Measurements from ENCODE around the gene SCAANT1. TPM values are rescaled to one million over a fixed set of nuclear protein-coding genes. Genes with fewer than 3 reads are reported as not detected.

The SCAANT1 gene
- not detected for total RNA-seq
- polyA plus RNA-seq, result not detected
- long read RNA-seq, donor 1, result 0 reads
- long read RNA-seq, donor 2, partial matches to known transcripts, result 0 of 1 reads
- long read RNA-seq, donor 2, other reads (novel, unspliced or antisense), result 0 of 1 reads
- long read RNA-seq, donor 3, result 0 reads

DNA sequence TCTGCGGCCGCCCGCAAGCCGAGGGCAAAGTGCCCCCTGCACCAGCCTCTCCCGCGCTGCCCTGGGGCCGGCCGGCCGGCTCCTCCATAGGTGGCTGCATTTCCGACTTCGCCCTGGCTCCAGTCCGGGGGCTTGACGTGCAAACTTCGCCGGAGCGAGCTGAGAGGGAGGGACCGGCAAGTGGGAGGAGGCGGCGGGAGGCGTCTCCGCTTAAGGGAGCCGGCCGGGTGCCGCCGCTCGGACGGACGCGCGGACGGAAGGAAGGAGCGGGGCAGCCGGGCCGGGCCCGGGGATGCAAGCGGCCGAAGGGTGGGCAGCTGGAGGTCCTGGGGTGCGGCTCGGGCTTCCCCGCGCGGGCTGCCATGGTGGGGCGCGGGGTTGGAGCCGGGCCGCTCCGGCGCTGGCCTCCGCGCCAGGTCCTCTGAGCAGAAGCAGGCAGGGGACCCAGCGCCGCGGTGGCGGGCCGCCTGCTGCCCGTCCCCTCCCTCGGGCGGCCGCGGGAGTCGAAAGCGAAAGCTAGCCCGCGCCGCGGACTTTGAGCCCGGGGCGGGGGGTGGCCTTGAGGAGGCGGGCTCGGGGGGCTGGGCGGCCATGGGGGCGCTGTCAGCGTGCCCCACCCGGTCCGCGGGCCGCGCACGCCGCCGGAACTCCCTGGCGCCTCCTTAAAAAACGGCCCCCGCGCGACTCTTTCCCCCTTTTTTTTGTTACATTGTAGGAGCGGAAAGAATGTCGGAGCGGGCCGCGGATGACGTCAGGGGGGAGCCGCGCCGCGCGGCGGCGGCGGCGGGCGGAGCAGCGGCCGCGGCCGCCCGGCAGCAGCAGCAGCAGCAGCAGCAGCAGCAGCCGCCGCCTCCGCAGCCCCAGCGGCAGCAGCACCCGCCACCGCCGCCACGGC lies at the start of gene SCAANT1:
SCAANT1 (minus strand) TSS at position 511 of the 895 bp plus-strand sequence.
- Histone ChIP-seq H3K9me3 (no peaks in the 10 kb centered on the region), H3K4me3 (peak within 1 kb of the TSS; percentile 81), H3K4me1 (ENCODE audit: insufficient read depth) (peaks cover 5% of the 10 kb centered on the region), H3K27ac (peak within 1 kb of the TSS; percentile 96 to 100), H3K27me3 (no peaks in the 10 kb centered on the region), H3K36me3 (no peaks in the 10 kb centered on the region)
- 0 to 1% (median 1%) methylated on average over 81 to 115 of the region's 115 CpGs for WGBS, 3 donors
- intact Hi-C loops (cut with DNase I), result loop anchor here in 2 of 4 donors (5.0 to 10.0 kb wide), 3 partner anchors 50 to 1817 kb away; partner anchors contain the start of genes ATXN7 (in 1 of the 2) and THOC7 (in 1 of the 2)
- TF ChIP-seq POLR2A (IDR thresholded peaks at IDR 0.05) (peak; percentile 67), EP300 (IDR thresholded peaks at IDR 0.05) (no peak)
- TF ChIP-seq, protein P1, sequence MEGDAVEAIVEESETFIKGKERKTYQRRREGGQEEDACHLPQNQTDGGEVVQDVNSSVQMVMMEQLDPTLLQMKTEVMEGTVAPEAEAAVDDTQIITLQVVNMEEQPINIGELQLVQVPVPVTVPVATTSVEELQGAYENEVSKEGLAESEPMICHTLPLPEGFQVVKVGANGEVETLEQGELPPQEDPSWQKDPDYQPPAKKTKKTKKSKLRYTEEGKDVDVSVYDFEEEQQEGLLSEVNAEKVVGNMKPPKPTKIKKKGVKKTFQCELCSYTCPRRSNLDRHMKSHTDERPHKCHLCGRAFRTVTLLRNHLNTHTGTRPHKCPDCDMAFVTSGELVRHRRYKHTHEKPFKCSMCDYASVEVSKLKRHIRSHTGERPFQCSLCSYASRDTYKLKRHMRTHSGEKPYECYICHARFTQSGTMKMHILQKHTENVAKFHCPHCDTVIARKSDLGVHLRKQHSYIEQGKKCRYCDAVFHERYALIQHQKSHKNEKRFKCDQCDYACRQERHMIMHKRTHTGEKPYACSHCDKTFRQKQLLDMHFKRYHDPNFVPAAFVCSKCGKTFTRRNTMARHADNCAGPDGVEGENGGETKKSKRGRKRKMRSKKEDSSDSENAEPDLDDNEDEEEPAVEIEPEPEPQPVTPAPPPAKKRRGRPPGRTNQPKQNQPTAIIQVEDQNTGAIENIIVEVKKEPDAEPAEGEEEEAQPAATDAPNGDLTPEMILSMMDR (IDR thresholded peaks at IDR 0.05), result peak in 2 of 3 donors; percentile 11 to 24
- peak; percentile 88 to 93 (median 91) for DNase-seq

- no peaks in the 10 kb centered on the region for H3K4me1 ChIP-seq (ENCODE audit: insufficient read depth)
- WGBS, 3 donors, result 54 to 70% (median 62%) methylated on average over 2 of the region's 2 CpGs
- no peaks in the 10 kb centered on the region for H3K9me3 ChIP-seq
- H3K27me3 ChIP-seq, result no peaks in the 10 kb centered on the region
- H3K4me3 ChIP-seq, result no peak overlapping the region
- no peaks in the 10 kb centered on the region for H3K36me3 ChIP-seq
- DNase-seq, result no peak
- no peak overlapping the region for H3K27ac ChIP-seq
- no peak for TF ChIP-seq POLR2A (IDR thresholded peaks at IDR 0.05)
- no peak for TF ChIP-seq EP300 (IDR thresholded peaks at IDR 0.05)
- TF ChIP-seq, protein P1 (IDR thresholded peaks at IDR 0.05), result peak in 2 of 3 donors; percentile 18 to 37
- intact Hi-C loops (cut with DNase I), result no loop called here
Measured at GRCh38 chr3:63961891-63962290, 49.7 kb upstream of the SCAANT1 start.

DNA sequence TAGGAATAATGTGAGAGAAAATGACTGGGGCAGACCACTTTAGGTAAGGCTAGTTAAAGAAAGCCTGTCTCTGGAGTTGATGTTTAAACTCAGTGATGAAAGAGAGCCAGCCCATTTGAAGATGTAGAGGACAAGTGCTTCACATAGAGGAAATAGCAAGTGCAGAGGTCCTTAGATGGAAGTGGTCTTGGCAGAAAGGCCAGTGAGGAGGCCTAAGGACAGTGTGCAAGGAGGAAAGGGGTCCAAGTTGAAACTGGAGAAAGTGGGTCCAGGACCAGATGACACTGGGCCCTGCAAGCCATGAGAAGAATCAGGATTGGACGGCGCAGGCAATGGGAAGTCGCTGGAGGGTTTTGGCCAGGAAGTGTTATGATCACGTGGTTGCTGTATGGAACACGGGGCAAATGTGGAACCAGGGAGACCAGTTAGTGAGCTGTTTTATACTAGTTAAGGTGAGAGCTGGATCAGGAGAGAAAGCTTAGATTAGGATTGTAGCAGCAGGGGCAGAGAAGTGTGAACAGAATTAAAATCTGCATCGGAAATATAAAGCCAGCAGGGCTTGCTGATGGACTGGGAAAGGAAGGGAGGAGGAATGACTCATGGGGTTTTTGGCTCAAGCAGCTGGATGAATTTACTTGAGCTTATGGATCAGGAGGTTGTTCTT lies 48.0 kb upstream of the SCAANT1 start:
- intact Hi-C loops (cut with DNase I), result no loop called here
- WGBS, 3 donors, result 29 to 38% (median 37%) methylated on average over 6 of the region's 6 CpGs
- Histone ChIP-seq H3K4me1 (ENCODE audit: insufficient read depth) (no peaks in the 10 kb centered on the region), H3K27me3 (no peaks in the 10 kb centered on the region), H3K27ac (no peak overlapping the region), H3K9me3 (no peaks in the 10 kb centered on the region), H3K4me3 (peak overlapping the region; percentile 13), H3K36me3 (no peaks in the 10 kb centered on the region)
- DNase-seq, result no peak
- TF ChIP-seq, protein P1 (IDR thresholded peaks at IDR 0.05), result no peak
- TF ChIP-seq EP300 (IDR thresholded peaks at IDR 0.05), result no peak
- no peak for TF ChIP-seq POLR2A (IDR thresholded peaks at IDR 0.05)

DNA sequence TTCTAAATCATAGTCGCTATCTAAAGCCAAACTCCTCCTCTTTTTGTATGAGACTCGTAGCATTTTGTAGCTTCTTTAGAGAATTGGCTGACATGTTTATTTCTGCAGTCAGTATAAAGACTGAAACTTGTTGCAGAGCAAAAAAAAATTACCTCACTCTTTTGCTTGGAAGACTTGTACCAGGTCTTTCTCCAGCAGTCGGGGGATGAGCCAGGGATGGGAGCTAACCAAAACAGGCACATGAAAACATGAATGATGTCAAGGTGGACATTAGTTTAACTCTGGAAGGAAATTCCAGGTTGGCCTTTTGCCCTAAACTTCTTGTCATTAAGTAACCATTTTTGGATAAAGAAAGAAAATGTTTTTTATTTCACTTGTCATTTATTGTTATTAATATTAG lies 47.0 kb upstream of the SCAANT1 start:
- Histone ChIP-seq H3K36me3 (no peaks in the 10 kb centered on the region), H3K4me1 (ENCODE audit: insufficient read depth) (no peaks in the 10 kb centered on the region), H3K27ac (no peak overlapping the region), H3K4me3 (no peak overlapping the region), H3K9me3 (no peaks in the 10 kb centered on the region), H3K27me3 (no peaks in the 10 kb centered on the region)
- 37 to 69% (median 55%) methylated on average over 3 of the region's 3 CpGs for WGBS, 3 donors
- intact Hi-C loops (cut with DNase I), result no loop called here
- DNase-seq, result no peak
- TF ChIP-seq, protein P1 (IDR thresholded peaks at IDR 0.05), result no peak
